ENCODE data around the gene SYK. TPM values are rescaled to one million over a fixed set of nuclear protein-coding genes. Genes with fewer than 3 reads are reported as not detected.

Gene SYK
- total and polyA plus RNA-seq, 2 donors (not counting 1 experiment from before 2014, with no cell fraction given), result 60.3 to 242 TPM

GRCh38 chr9:90834828-90835595, 33.4 kb downstream of the SYK start:
- Mint-ChIP-seq H3K9me3 (ENCODE audit: insufficient read depth) (no peaks in the 10 kb centered on the region), H3K4me1 (peaks cover 94% of the 10 kb centered on the region), H3K27ac (peak overlapping the region; percentile 51), H3K27me3 (no peaks in the 10 kb centered on the region), H3K4me3 (peak overlapping the region; percentile 5)
- Histone ChIP-seq H3K4me2 (replicated peaks; ENCODE audit: low read depth, low read length, poor library complexity, severe bottlenecking) (peak overlapping the region; percentile 6), H3K4me3 (ENCODE audit: control extremely low read depth in 1 of 5, extremely low read depth in 1 of 5, insufficient read depth in 1 of 5, low read depth in 2 of 5, low read length in 4 of 5) (no peak overlapping the region), H3K27ac (ENCODE audit: low read length in 2 of 2) (peak overlapping the region; percentile 9 to 48), H3K36me3 (replicated peaks in 1 of 2; ENCODE audit: control extremely low read depth in 1 of 2, control insufficient read depth in 1 of 2, extremely low read depth in 1 of 2, insufficient read depth in 2 of 2, low read length in 1 of 2) (peaks cover 4 to 75% of the 10 kb centered on the region in 2 experiments), H3K4me1 (ENCODE audit: control insufficient read depth in 2 of 2, insufficient read depth in 2 of 2, low read length in 2 of 2) (peaks cover 92 to 97% of the 10 kb centered on the region in 2 donors), H3K9me3 (ENCODE audit: control extremely low read depth in 1 of 3, control insufficient read depth in 2 of 3, insufficient read depth in 1 of 3, low read length in 2 of 3) (peaks cover 0 to 4% (median 3%) of the 10 kb centered on the region in 3 donors), H3K9ac (ENCODE audit: low read length) (no peak overlapping the region), H3K79me2 (ENCODE audit: control insufficient read depth, insufficient read depth, low read length) (peaks cover 98% of the 10 kb centered on the region), H3K27me3 (replicated peaks in 1 of 4; ENCODE audit: control extremely low read depth in 1 of 4, control insufficient read depth in 3 of 4, insufficient read depth in 4 of 4, low read length in 3 of 4) (no peaks in the 10 kb centered on the region), H2AFZ (ENCODE audit: insufficient read depth, low read depth, low read length, poor library complexity, severe bottlenecking) (no peak overlapping the region), H4K20me1 (ENCODE audit: control insufficient read depth, insufficient read depth, low read length, poor library complexity, severe bottlenecking) (peaks cover 79% of the 10 kb centered on the region)
- DNase-seq (no peak), ATAC-seq (ENCODE audit: low read depth) (peak; percentile 18)
- TF ChIP-seq CTCF (IDR thresholded peaks at IDR 0.05), result peak; percentile 28
- TF ChIP-seq EZH2 (IDR thresholded peaks at IDR 0.05; ENCODE audit: borderline replicate concordance, insufficient read depth, low read depth, low read length, poor library complexity, severe bottlenecking), result no peak
- intact Hi-C loops (cut with micrococcal nuclease), result loop anchor here (5.0 kb wide), 1 partner anchor 37 kb away; no protein-coding TSS in a partner anchor
- WGBS (ENCODE audit: insufficient coverage), result 96% methylated on average over 6 of the region's 8 CpGs
- POLR2A ChIA-PET, result interaction anchor here (0.9 kb wide), 1 partner anchor 9 kb away, joined by 6 read pairs; no protein-coding TSS in a partner anchor
- CTCF ChIA-PET, result interaction anchor here (0.7 to 5.1 kb wide), 9 partner anchors 9 to 67 kb away, joined by 3 to 34 read pairs (median 4); no protein-coding TSS in a partner anchor

Measured in B cell (primary cell).